GM19240 (cell line): ENCODE measurements around the gene SOSTDC1.
"Not testable (repeated sequence)": the region's sequence is repeated elsewhere in the genome, so short reads cannot be mapped to it uniquely, and the experiment has no call there.

Source experiments
- DNase-seq: peaks from one replicate; pipeline ENCODE4 v3.0.0; 2011; ENCODE audit warnings: low spot score; ENCODE audit not compliant: insufficient read length

Gene SOSTDC1, protein sequence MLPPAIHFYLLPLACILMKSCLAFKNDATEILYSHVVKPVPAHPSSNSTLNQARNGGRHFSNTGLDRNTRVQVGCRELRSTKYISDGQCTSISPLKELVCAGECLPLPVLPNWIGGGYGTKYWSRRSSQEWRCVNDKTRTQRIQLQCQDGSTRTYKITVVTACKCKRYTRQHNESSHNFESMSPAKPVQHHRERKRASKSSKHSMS

GRCh38 chr7:16465469-16466361 lies at the start of gene SOSTDC1:
SOSTDC1 (minus strand) TSS chr7:16465738; CDS start chr7:16465668, 70 bp downstream.
- no peak for DNase-seq

- DNase-seq = no peak
Observed at GRCh38 chr7:16514729-16515128, 49.2 kb upstream of the SOSTDC1 start.

- DNase-seq = no peak
Observed at GRCh38 chr7:16514271-16514670, 48.7 kb upstream of the SOSTDC1 start.

- no peak for DNase-seq
Observed at GRCh38 chr7:16512097-16512496, 46.6 kb upstream of the SOSTDC1 start.

- DNase-seq = no peak
Observed at GRCh38 chr7:16511314-16511713, 45.8 kb upstream of the SOSTDC1 start.

DNA sequence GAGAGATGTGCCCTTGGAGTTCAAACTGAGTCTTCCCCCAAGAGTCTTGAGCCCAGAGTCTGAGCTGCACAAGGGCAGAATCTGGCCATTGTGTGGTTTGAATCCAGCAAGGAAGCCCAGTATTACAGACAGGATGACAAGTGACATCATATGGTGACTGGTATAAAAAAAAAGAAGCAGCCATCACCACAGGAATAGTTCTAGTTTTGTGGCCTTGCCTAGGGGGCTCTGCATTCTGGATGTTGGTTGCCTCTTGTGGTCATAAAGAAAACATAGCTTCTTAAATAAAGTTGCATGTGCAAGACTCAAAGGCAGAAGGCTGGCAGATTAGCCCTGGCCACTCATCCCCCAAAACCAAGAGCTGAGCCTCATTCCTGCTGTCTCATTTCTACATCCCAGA lies 44.3 kb upstream of the SOSTDC1 start:
- DNase-seq = no peak

- not testable (repeated sequence) for DNase-seq
Observed at GRCh38 chr7:16506422-16506821, 40.9 kb upstream of the SOSTDC1 start.

GRCh38 chr7:16504019-16504418 lies 38.5 kb upstream of the SOSTDC1 start:
- DNase-seq = no peak

GRCh38 chr7:16502303-16502702 lies 36.8 kb upstream of the SOSTDC1 start:
- DNase-seq = no peak

DNA sequence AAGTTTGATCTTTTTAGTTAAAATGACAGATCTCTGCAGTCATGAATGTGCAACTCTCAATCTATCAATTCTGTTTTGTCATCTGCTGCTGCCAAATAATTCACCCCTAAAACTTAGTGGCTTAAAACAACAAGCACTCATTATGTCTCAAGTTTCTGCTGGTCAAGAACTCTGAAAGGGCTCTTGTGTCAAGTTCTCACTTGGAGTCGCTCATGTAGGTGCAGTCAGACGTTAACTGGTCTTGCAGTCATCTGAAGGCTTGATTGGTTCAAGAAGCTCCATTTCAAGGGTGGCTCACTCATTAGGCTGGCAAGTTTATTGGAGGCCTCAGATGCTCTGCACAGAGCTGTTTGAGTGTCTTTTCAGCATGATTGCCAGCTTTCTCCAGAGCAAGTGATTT lies 32.6 kb upstream of the SOSTDC1 start:
- no peak for DNase-seq

- DNase-seq = no peak
Observed at GRCh38 chr7:16494955-16495719, 29.6 kb upstream of the SOSTDC1 start.

GRCh38 chr7:16494551-16494950 lies 29.0 kb upstream of the SOSTDC1 start:
- DNase-seq = no peak

DNA sequence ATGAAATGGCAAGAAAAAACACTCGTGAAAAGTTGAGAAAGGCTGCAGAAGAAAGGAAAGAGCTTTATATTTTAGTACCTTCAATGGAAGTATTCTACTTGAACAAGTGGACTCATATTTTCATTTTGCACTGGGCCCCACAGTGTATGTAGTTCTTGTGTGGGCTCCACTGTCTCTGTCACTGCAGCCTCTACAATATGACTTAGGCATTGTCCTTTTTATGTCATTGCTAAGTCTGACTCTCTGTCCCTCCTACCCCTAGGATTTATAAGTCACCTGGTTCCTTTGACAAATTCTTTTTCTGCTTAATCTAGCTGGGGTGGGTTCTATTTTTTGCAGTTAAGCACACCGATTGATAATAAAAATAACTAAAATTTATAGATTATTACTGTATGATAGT lies 27.7 kb upstream of the SOSTDC1 start:
- DNase-seq = no peak

GRCh38 chr7:16492513-16493062 lies 27.1 kb upstream of the SOSTDC1 start:
- DNase-seq = no peak

DNA sequence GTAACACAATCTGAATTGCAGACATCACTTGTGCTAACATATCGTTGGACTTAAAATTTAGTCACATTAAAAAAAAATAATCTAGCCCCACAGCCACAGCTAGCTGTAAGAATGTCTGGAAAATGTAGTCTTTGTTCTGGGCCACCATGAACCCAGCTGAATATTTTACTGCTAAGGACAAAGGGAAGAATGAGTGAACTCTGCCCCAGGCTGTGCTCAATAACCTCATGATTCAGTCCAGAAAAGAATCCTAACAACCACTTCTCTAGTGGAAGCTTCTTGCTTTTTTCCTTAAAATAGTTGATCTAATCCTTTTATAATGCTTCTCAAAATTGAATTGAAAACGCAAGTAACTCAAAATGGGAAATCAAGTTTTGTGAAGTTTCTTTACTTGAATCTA lies 25.6 kb upstream of the SOSTDC1 start:
- no peak for DNase-seq

- no peak for DNase-seq
Observed at GRCh38 chr7:16484453-16485158, 19.1 kb upstream of the SOSTDC1 start.

GRCh38 chr7:16479591-16479990 lies 14.1 kb upstream of the SOSTDC1 start:
- no peak for DNase-seq

DNA sequence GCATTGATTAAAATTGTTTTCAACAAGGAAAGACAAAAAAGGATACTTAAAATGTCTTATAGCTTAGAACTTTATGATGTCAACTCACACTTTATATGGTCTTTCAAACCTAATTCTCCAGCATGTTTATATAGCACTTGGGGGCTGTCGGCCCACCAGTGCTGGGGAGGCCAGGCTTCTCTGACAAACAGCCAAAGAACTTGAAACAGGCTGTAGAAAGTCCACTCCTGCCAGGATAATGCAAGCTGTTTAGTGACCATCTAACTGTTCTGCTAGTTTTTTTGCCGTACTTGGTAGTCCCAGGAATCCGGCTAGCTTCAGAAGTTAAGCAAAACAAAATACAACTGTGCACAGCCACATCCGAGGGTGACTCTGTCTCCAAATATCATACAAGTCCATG lies 13.6 kb upstream of the SOSTDC1 start:
- no peak for DNase-seq

DNA sequence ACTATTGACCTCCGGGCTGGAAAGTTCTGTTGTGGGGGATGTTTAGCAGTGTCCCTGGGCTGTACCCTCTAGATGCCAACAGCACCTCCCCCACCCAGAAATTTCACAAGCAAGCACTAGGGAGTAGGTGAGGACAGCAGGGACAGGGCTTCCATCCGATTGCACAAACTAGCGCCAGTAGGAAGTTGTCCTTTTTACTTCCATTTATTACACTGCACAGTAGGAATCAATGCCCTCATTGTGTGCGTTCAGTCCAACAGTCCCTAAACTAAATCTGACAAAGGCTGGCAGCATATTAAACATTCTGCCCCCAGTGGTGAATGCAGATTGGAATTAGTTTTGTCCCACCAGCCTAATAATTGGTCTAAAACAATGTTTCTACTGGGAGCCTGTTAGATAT lies 6.4 kb upstream of the SOSTDC1 start:
- DNase-seq = no peak

DNA sequence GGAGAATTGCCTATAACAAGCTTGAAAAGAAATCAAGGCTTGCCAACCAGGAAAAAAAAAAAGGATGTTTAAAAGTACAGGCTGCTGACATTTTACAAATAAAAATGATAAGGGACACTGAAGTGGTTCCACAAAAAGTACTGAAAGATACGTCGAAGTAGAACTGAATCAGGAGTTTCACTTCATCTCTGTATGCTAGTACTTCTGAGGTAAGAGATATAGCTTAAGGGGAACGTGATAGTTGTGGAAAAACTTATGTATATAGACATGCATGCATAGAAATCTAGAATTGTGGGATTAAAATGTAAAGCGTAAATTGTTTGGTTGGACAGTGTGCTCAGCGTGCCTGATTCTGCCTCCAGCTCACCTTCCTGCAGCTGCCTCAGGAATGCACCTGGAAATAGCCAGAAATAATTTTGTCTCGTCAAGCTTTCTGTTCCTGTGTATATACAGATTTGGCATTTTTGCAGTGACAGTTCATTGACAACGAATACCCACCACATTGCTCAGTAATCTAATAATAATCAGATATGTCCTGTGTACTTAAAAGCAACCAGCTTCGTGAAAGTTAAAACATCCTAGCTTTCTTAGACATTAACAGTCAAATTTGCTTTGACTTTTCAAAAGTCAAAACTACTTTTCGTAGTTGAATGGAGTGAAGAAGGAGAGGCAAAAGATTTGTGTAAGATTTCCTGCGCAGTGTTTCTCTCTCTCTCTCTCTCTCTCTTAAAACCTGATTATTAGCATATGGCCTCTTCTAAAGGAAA lies 1.4 kb downstream of the SOSTDC1 start:
- DNase-seq = no peak
